HepG2 (cell line): Measurements from ENCODE around the gene APBA3. TPM values are rescaled to one million over a fixed set of nuclear protein-coding genes. Genes with fewer than 3 reads are reported as not detected.
A peak's percentile ranks its signal among the peaks of the same experiment; 100 is the strongest.

ENCODE experiments used
- AHR ChIP-seq: IDR thresholded peaks from 2 replicates; pipeline ENCODE4 v1.6.1; 2018; ENCODE audit warnings: missing genetic modification reagents, missing compliant biosample characterization
- ARNTL ChIP-seq: sonication (generic); formaldehyde crosslinking; IDR thresholded peaks from 2 replicates; pipeline ENCODE4 v1.4.0; 2020; ENCODE audit warnings: mild to moderate bottlenecking, missing genetic modification reagents
- BORCS8-MEF2B ChIP-seq: sonication (generic); formaldehyde crosslinking; IDR thresholded peaks from 2 replicates; pipeline ENCODE4 v1.8.0; 2022; ENCODE audit warnings: mild to moderate bottlenecking, missing genetic modification reagents
- DMTF1 ChIP-seq: sonication (generic); formaldehyde crosslinking; IDR thresholded peaks from 2 replicates; pipeline ENCODE4 v1.4.0; 2020; ENCODE audit warnings: mild to moderate bottlenecking, missing genetic modification reagents
- FOXC1 ChIP-seq: sonication (generic); formaldehyde crosslinking; IDR thresholded peaks from 2 replicates; pipeline ENCODE4 v1.8.0; 2022; ENCODE audit warnings: mild to moderate bottlenecking, missing genetic modification reagents, borderline replicate concordance
- GATAD2A ChIP-seq: IDR thresholded peaks from 2 replicates; pipeline ENCODE4 v1.6.1; 2016
- HOXA7 ChIP-seq: sonication (generic); formaldehyde crosslinking; IDR thresholded peaks from 2 replicates; pipeline ENCODE4 v1.8.1; 2022; ENCODE audit warnings: mild to moderate bottlenecking, missing genetic modification reagents, moderate library complexity
- LRRFIP1 ChIP-seq: sonication (generic); formaldehyde crosslinking; conservative IDR thresholded peaks from 2 replicates; pipeline ENCODE4 v1.4.0; 2020; ENCODE audit warnings: missing genetic modification reagents
- ZFP41 ChIP-seq: sonication (generic); formaldehyde crosslinking; IDR thresholded peaks from 2 replicates; pipeline ENCODE4 v1.4.0; 2020; ENCODE audit warnings: mild to moderate bottlenecking, missing genetic modification reagents, borderline replicate concordance
- ZHX2 ChIP-seq, 2 experiments: sonication (generic) in 1 of 2; formaldehyde crosslinking in 1 of 2; IDR thresholded peaks; 2 replicates each; pipeline versions ENCODE4 v1.6.1 to v1.9.0; 2014 to 2022; ENCODE audit warnings: antibody characterized with exemption in 1 of 2, borderline replicate concordance in 1 of 2, inconsistent platforms in 1 of 2, low read depth in 1 of 2, missing genetic modification reagents in 1 of 2
- ZNF180 ChIP-seq: sonication (generic); formaldehyde crosslinking; IDR thresholded peaks from 2 replicates; pipeline ENCODE4 v1.4.0; 2020; ENCODE audit warnings: low read depth, missing genetic modification reagents, borderline replicate concordance
- ZNF430 ChIP-seq: sonication (generic); formaldehyde crosslinking; IDR thresholded peaks from 2 replicates; pipeline ENCODE4 v1.9.0; 2021; ENCODE audit warnings: mild to moderate bottlenecking, missing genetic modification reagents
- ZNF589 ChIP-seq: sonication (generic); formaldehyde crosslinking; conservative IDR thresholded peaks from 2 replicates; pipeline ENCODE4 v1.8.0; 2022; ENCODE audit warnings: mild to moderate bottlenecking, moderate library complexity, missing genetic modification reagents
- ZNF776 ChIP-seq: sonication (generic); formaldehyde crosslinking; IDR thresholded peaks from 2 replicates; pipeline ENCODE4 v1.4.0; 2020; ENCODE audit warnings: mild to moderate bottlenecking, missing genetic modification reagents
- ZSCAN31 ChIP-seq: sonication (generic); formaldehyde crosslinking; IDR thresholded peaks from 2 replicates; pipeline ENCODE4 v1.5.0; 2020; ENCODE audit warnings: low read depth, mild to moderate bottlenecking, missing genetic modification reagents
- polyA plus RNA-seq, 8 experiments: library from polyadenylated mRNA; depleted of rRNA in 3 of 8; stranded (reverse) in 7 of 8; unstranded in 1 of 8; fragments of >200 nt; fragmentation: Illumina TruSeq in 4 of 8; extraction: Trizol in 4 of 8; gene quantifications; 2 replicates each; pipeline versions ENCODE4 v1.2.1 to v1.2.3, GENCODE V29; 2011 to 2016; ENCODE audit warnings: low read depth in 4 of 8, missing spikeins in 1 of 8, mixed read lengths in 1 of 8; ENCODE audit not compliant: insufficient read depth in 1 of 8
- total RNA-seq, 5 experiments: library from RNA; depleted of rRNA; stranded (reverse); fragments of >200 nt; fragmentation: Illumina TruSeq; extraction: Trizol; gene quantifications; 2 replicates each; pipeline ENCODE4 v1.2.3, GENCODE V29; 2016; ENCODE audit warnings: low read depth in 1 of 5
- TF ChIP-seq, protein P1 (sequence below): sonication (generic); formaldehyde crosslinking; IDR thresholded peaks from 2 replicates; pipeline ENCODE4 v1.5.1; 2020; ENCODE audit warnings: missing genetic modification reagents, mild to moderate bottlenecking, borderline replicate concordance

Gene APBA3
- total and polyA plus RNA-seq, 2 of the 13 experiments (the other 11 are each of a cell fraction or from before 2014, with no cell fraction given) = 14.2 to 14.3 TPM

GRCh38 chr19:3708207-3708931, 53.1 kb downstream of the APBA3 start, which contains the start of gene TJP3 (continued):
- TF ChIP-seq, protein P1, sequence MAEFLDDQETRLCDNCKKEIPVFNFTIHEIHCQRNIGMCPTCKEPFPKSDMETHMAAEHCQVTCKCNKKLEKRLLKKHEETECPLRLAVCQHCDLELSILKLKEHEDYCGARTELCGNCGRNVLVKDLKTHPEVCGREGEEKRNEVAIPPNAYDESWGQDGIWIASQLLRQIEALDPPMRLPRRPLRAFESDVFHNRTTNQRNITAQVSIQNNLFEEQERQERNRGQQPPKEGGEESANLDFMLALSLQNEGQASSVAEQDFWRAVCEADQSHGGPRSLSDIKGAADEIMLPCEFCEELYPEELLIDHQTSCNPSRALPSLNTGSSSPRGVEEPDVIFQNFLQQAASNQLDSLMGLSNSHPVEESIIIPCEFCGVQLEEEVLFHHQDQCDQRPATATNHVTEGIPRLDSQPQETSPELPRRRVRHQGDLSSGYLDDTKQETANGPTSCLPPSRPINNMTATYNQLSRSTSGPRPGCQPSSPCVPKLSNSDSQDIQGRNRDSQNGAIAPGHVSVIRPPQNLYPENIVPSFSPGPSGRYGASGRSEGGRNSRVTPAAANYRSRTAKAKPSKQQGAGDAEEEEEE (CRISPR knock-in tag) = no peak
- TF ChIP-seq ZFP41 (CRISPR knock-in tag) = no peak
- no peak for TF ChIP-seq ZNF180 (CRISPR knock-in tag)
- TF ChIP-seq ZNF589 (CRISPR knock-in tag) = no peak
- no peak for TF ChIP-seq ZHX2 (IDR thresholded peaks at IDR 0.05; ENCODE audit: low read depth)
- TF ChIP-seq ZHX2 (CRISPR knock-in tag; IDR thresholded peaks at IDR 0.05; ENCODE audit: borderline replicate concordance) = no peak
- TF ChIP-seq GATAD2A (CRISPR knock-in tag) = peak; percentile 70
- no peak for TF ChIP-seq ZSCAN31 (CRISPR knock-in tag)
- TF ChIP-seq ARNTL = peak; percentile 83
- TF ChIP-seq HOXA7 (CRISPR knock-in tag) = no peak
- TF ChIP-seq DMTF1 (CRISPR knock-in tag) = no peak
- no peak for TF ChIP-seq LRRFIP1 (CRISPR knock-in tag)
- TF ChIP-seq AHR = 0 out of 2 replicates have a peak, but pooled peaks have one; percentile 60
- no peak for TF ChIP-seq FOXC1 (CRISPR knock-in tag)
- TF ChIP-seq BORCS8-MEF2B = no peak
- TF ChIP-seq ZNF430 (CRISPR knock-in tag) = no peak; the same call in 1 of the 2 replicates
- no peak for TF ChIP-seq ZNF776 (CRISPR knock-in tag)
